ENCODE measurements around the gene DPH2. TPM values are rescaled to one million over a fixed set of nuclear protein-coding genes. Genes with fewer than 3 reads are reported as not detected.

The DPH2 gene
- polyA plus RNA-seq, 1 experiment = 35.3 TPM

- POLR2A ChIA-PET = no interaction called here
- DNase-seq (ENCODE audit: low read depth) = no peak
- CTCF ChIA-PET = interaction anchor here (0.7 to 2.4 kb wide), 4 partner anchors 9 to 34 kb away, joined by 3 to 9 read pairs (median 4); partner anchors contain the start of gene B4GALT2
These were observed 429 bp upstream of the DPH2 start for GRCh38 chr1:43969416-43969745.

GRCh38 chr1:43970502-43970901 is 692 bp downstream of the DPH2 start:
- no peaks in the 10 kb centered on the region for H3K27me3 ChIP-seq (ENCODE audit: control insufficient read depth, insufficient read depth, low read length)
- no peak for TF ChIP-seq CTCF (IDR thresholded peaks at IDR 0.05; ENCODE audit: insufficient read depth, low read depth, low read length)
- ChIA-PET POLR2A (no interaction called here), CTCF (interaction anchor here (0.6 to 2.4 kb wide), 5 partner anchors 12 to 207 kb away, joined by 3 to 9 read pairs (median 3); no protein-coding TSS in a partner anchor)
- no peak for DNase-seq (ENCODE audit: low read depth)
- H3K4me3 ChIP-seq (ENCODE audit: low read depth, low read length) = peak overlapping the region; percentile 70
- peaks cover 5% of the 10 kb centered on the region for H3K36me3 ChIP-seq (ENCODE audit: control insufficient read depth, insufficient read depth, low read length)

More at GRCh38 chr1:43969416-43969745, 429 bp upstream of the DPH2 start:
- Histone ChIP-seq H3K36me3 (ENCODE audit: control insufficient read depth, insufficient read depth, low read length) (peaks cover 7% of the 10 kb centered on the region), H3K4me3 (ENCODE audit: low read depth, low read length) (no peak overlapping the region), H3K27me3 (ENCODE audit: control insufficient read depth, insufficient read depth, low read length) (no peaks in the 10 kb centered on the region)
- no peak for TF ChIP-seq CTCF (IDR thresholded peaks at IDR 0.05; ENCODE audit: insufficient read depth, low read depth, low read length)

GRCh38 chr1:43970911-43971310 is 1.1 kb downstream of the DPH2 start:
- Histone ChIP-seq H3K36me3 (ENCODE audit: control insufficient read depth, insufficient read depth, low read length) (peaks cover 4% of the 10 kb centered on the region), H3K27me3 (ENCODE audit: control insufficient read depth, insufficient read depth, low read length) (no peaks in the 10 kb centered on the region), H3K4me3 (ENCODE audit: low read depth, low read length) (peak overlapping the region; percentile 70; the same call in 1 of the 2 replicates)
- no peak for DNase-seq (ENCODE audit: low read depth)
- POLR2A ChIA-PET = no interaction called here
- CTCF ChIA-PET = interaction anchor here (1.2 to 2.4 kb wide), 4 partner anchors 12 to 208 kb away, joined by 3 to 9 read pairs (median 4); no protein-coding TSS in a partner anchor
- no peak for TF ChIP-seq CTCF (IDR thresholded peaks at IDR 0.05; ENCODE audit: insufficient read depth, low read depth, low read length)

GRCh38 chr1:43971336-43971980 is 1.6 kb downstream of the DPH2 start:
- TF ChIP-seq CTCF (IDR thresholded peaks at IDR 0.05; ENCODE audit: insufficient read depth, low read depth, low read length) = no peak
- Histone ChIP-seq H3K36me3 (ENCODE audit: control insufficient read depth, insufficient read depth, low read length) (peaks cover 3% of the 10 kb centered on the region), H3K4me3 (ENCODE audit: low read depth, low read length) (no peak overlapping the region), H3K27me3 (ENCODE audit: control insufficient read depth, insufficient read depth, low read length) (no peaks in the 10 kb centered on the region)
- CTCF ChIA-PET = interaction anchor here (1.0 to 2.4 kb wide), 2 partner anchors 36 to 37 kb away, joined by 3 to 9 read pairs; no protein-coding TSS in a partner anchor
- POLR2A ChIA-PET = no interaction called here
- DNase-seq (ENCODE audit: low read depth) = no peak

- DNase-seq (ENCODE audit: low read depth) = no peak
- Histone ChIP-seq H3K27me3 (ENCODE audit: control insufficient read depth, insufficient read depth, low read length) (no peaks in the 10 kb centered on the region), H3K4me3 (ENCODE audit: low read depth, low read length) (peak overlapping the region; percentile 93), H3K36me3 (ENCODE audit: control insufficient read depth, insufficient read depth, low read length) (peaks cover 11% of the 10 kb centered on the region)
- POLR2A ChIA-PET = no interaction called here
- CTCF ChIA-PET = interaction anchor here (2.0 to 2.7 kb wide), 2 partner anchors 39 to 74 kb away, joined by 7 to 8 read pairs; no protein-coding TSS in a partner anchor
- TF ChIP-seq CTCF (IDR thresholded peaks at IDR 0.05; ENCODE audit: insufficient read depth, low read depth, low read length) = no peak
These were observed 4.2 kb downstream of the DPH2 start for GRCh38 chr1:43973981-43974442.
